Esophagus squamous epithelium (tissue), 4 donors: ENCODE measurements around the gene RTL10.

Source experiments
- POLR2A ChIP-seq, 4 donors: fragments of 450-650 bp; IDR thresholded peaks; one replicate each; pipeline ENCODE4 v1.6.1; 2017; ENCODE audit warnings: antibody characterized with exemption in 4 of 4, mild to moderate bottlenecking in 4 of 4, moderate library complexity in 3 of 4
- TF ChIP-seq, protein P1 (sequence below), 6 experiments: fragments of 450-650 bp in 4 of 6; fragments of 200-600 bp in 2 of 6; sonication (generic) in 2 of 6; IDR thresholded peaks; one replicate each; pipeline ENCODE4 v1.5.1; 2016 to 2019; ENCODE audit warnings: antibody characterized with exemption in 6 of 6, mild to moderate bottlenecking in 4 of 6, moderate library complexity in 4 of 6

DNA sequence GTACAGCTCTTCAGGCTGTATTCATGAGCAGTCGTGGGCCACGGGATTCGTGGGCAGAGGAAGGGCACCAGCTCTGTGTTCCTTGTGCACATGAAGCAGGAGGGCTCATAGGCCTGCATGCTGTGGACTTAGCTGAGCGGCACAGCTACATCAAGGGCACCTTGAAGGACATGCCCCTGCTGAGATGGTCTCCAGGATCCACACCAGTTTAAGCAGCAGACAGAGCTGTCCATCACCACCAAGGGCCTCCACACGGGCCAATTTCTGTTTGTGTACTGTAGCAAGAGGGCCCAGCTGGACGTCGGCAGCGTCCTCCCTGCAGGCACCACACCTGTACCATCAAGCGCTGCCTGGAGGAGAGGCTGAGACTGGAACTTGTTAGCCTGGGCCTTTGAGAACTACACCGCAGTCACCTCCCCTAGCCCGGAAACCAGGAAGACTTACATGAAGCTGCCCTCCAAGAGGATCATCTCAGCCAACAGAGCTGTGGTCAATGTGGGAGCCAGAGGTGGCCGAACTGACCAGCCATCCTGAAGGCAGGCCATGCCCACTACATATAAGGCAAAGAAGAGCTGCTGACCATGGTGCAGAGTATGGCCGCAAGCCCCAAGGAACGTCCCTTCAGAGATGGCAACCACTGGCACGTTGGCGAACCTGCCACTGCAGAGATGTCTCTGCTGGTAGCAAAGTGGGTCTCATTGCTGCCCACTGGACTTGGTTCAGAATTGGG, 32.7 kb upstream of the RTL10 start:
- TF ChIP-seq, protein P1, sequence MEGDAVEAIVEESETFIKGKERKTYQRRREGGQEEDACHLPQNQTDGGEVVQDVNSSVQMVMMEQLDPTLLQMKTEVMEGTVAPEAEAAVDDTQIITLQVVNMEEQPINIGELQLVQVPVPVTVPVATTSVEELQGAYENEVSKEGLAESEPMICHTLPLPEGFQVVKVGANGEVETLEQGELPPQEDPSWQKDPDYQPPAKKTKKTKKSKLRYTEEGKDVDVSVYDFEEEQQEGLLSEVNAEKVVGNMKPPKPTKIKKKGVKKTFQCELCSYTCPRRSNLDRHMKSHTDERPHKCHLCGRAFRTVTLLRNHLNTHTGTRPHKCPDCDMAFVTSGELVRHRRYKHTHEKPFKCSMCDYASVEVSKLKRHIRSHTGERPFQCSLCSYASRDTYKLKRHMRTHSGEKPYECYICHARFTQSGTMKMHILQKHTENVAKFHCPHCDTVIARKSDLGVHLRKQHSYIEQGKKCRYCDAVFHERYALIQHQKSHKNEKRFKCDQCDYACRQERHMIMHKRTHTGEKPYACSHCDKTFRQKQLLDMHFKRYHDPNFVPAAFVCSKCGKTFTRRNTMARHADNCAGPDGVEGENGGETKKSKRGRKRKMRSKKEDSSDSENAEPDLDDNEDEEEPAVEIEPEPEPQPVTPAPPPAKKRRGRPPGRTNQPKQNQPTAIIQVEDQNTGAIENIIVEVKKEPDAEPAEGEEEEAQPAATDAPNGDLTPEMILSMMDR (IDR thresholded peaks at IDR 0.05) = no peak
- no peak for TF ChIP-seq POLR2A (IDR thresholded peaks at IDR 0.05)
